Gastrocnemius medialis (tissue), 4 donors: ENCODE results near the gene MX2. TPM values are rescaled to one million over a fixed set of nuclear protein-coding genes. Genes with fewer than 3 reads are reported as not detected.

Experiments used
- ATAC-seq, 2 donors: fragments of 150-250 bp; one replicate each; pipeline ENCODE4 v1.9.1; 2016
- DNase-seq, 2 donors: peaks; one replicate each; pipeline ENCODE4 v3.0.0-alpha.2; 2019
- H3K27ac ChIP-seq, 4 donors: fragments of 200-600 bp; sonication (generic); 1 replicate in 1 of 4; 2 replicates in 3 of 4; pipeline ENCODE4 v1.5.1; 2016 to 2018; ENCODE audit warnings: mild to moderate bottlenecking in 2 of 4, moderate library complexity in 1 of 4
- H3K27me3 ChIP-seq, 3 donors: fragments of 200-600 bp; sonication (generic) in 2 of 3; 1 replicate in 1 of 3; 2 replicates in 2 of 3; pipeline versions ENCODE4 v1.5.1 to v1.6.0; 2016 to 2019; ENCODE audit warnings: mild to moderate bottlenecking in 1 of 3, moderate library complexity in 1 of 3
- H3K36me3 ChIP-seq, 2 donors: fragments of 200-600 bp; sonication (generic) in 1 of 2; one replicate each; pipeline ENCODE4 v1.5.1; 2017 to 2018
- H3K4me1 ChIP-seq, 2 donors: fragments of 200-600 bp; sonication (generic) in 1 of 2; one replicate each; pipeline ENCODE4 v1.5.1; 2016 to 2017; ENCODE audit warnings: mild to moderate bottlenecking in 2 of 2
- H3K4me3 ChIP-seq, 4 donors: fragments of 200-600 bp; sonication (generic) in 3 of 4; 1 replicate in 1 of 4; 2 replicates in 3 of 4; pipeline ENCODE4 v1.5.1; 2016 to 2019; ENCODE audit warnings: mild to moderate bottlenecking in 2 of 4
- H3K9me3 ChIP-seq, 3 donors: fragments of 200-600 bp; sonication (generic) in 2 of 3; 1 replicate in 1 of 3; 2 replicates in 2 of 3; pipeline ENCODE4 v1.5.1; 2016 to 2019
- POLR2A ChIP-seq, 2 donors: fragments of 450-650 bp; IDR thresholded peaks; one replicate each; pipeline ENCODE4 v1.6.1; 2017; ENCODE audit warnings: antibody characterized with exemption in 2 of 2, mild to moderate bottlenecking in 2 of 2, moderate library complexity in 2 of 2
- in situ Hi-C, 4 donors: fragments of 200-750 bp; cut with MboI; loops; one replicate each; pipeline versions ENCODE4 v1.15.0 to v1.8.0; 2017; ENCODE audit warnings: low sequenced_read_pairs in 4 of 4
- intact Hi-C: fragments of 100-400 bp; cut with DNase I; formaldehyde crosslinking; loops from one replicate; pipeline ENCODE4 v1.15.1; 2023; ENCODE audit warnings: low total_unique reads
- total RNA-seq, 4 donors: library from RNA; depleted of rRNA; stranded (reverse); fragments of >200 nt; gene quantifications; one replicate each; pipeline versions ENCODE4 v1.1.0 to v1.2.3, GENCODE V29; 2016
- TF ChIP-seq, protein P1 (sequence below), 5 experiments: fragments of 450-650 bp in 3 of 5; fragments of 200-600 bp in 2 of 5; sonication (generic) in 2 of 5; IDR thresholded peaks in 4 of 5; conservative IDR thresholded peaks in 1 of 5; 1 replicate in 4 of 5; 2 replicates in 1 of 5; pipeline ENCODE4 v1.5.1; 2016 to 2019; ENCODE audit warnings: antibody characterized with exemption in 5 of 5, mild to moderate bottlenecking in 3 of 5, moderate library complexity in 3 of 5

The MX2 gene
- total RNA-seq, 4 donors from 2014 or later: 1.1 to 6.8 (median 2.2) TPM

DNA sequence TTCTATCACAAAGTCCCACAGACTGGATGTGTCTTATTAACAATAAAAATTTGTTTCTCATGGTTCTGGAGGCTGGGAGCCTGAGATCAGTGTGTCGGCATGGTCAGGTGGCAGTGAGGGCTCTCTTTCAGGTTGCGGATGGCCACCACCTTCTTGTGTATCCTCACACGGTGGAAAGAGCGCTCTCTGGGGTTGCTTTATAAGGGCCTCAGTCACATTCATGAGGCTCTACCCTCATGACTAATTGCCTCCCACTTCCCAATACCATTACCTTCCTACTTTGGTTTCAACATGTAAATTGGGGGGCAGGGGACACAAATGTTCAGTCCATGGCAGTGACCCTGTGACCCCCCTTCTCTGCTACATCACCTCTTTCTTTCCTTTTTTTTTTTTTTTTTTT lies 43.5 kb downstream of the MX2 start:
- H3K27me3 ChIP-seq: no peaks in the 10 kb centered on the region
- DNase-seq: no peak
- TF ChIP-seq POLR2A (IDR thresholded peaks at IDR 0.05): no peak
- H3K36me3 ChIP-seq: no peaks in the 10 kb centered on the region
- intact Hi-C loops: no loop called here
- ATAC-seq: no peak
- in situ Hi-C loops: no loop called here
- no peaks in the 10 kb centered on the region for H3K9me3 ChIP-seq
- H3K27ac ChIP-seq: no peak overlapping the region
- H3K4me3 ChIP-seq: no peak overlapping the region
- no peaks in the 10 kb centered on the region for H3K4me1 ChIP-seq

DNA sequence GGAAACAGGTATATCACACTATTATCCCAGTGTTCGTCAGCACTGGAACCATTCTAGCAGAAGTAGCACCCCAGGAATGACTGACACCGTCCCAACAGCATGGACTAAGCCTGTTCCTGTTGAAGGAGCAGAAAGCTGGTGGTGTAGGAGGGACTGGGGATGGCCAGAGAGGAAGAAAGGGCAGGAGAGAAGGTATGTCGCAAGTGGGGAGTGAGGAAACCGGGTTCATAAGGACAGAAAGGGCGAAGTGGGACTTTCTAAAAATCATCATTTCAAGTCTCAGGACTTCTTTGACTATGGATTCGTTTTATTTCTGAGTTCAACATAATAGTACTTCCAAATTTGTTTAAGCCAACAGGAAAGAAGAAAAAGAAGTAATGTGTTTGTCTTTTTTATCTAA lies 44.5 kb downstream of the MX2 start:
- intact Hi-C loops (no loop called here), in situ Hi-C loops (no loop called here)
- H3K27ac ChIP-seq: no peak overlapping the region
- H3K4me3 ChIP-seq: no peak overlapping the region
- H3K36me3 ChIP-seq: no peaks in the 10 kb centered on the region
- DNase-seq: no peak
- H3K27me3 ChIP-seq: no peaks in the 10 kb centered on the region
- no peaks in the 10 kb centered on the region for H3K4me1 ChIP-seq
- ATAC-seq: no peak
- TF ChIP-seq, protein P1, sequence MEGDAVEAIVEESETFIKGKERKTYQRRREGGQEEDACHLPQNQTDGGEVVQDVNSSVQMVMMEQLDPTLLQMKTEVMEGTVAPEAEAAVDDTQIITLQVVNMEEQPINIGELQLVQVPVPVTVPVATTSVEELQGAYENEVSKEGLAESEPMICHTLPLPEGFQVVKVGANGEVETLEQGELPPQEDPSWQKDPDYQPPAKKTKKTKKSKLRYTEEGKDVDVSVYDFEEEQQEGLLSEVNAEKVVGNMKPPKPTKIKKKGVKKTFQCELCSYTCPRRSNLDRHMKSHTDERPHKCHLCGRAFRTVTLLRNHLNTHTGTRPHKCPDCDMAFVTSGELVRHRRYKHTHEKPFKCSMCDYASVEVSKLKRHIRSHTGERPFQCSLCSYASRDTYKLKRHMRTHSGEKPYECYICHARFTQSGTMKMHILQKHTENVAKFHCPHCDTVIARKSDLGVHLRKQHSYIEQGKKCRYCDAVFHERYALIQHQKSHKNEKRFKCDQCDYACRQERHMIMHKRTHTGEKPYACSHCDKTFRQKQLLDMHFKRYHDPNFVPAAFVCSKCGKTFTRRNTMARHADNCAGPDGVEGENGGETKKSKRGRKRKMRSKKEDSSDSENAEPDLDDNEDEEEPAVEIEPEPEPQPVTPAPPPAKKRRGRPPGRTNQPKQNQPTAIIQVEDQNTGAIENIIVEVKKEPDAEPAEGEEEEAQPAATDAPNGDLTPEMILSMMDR (IDR thresholded peaks at IDR 0.05 in 4 of 5, conservative IDR thresholded peaks at IDR 0.05 in 1 of 5): no peak
- TF ChIP-seq POLR2A (IDR thresholded peaks at IDR 0.05): no peak
- H3K9me3 ChIP-seq: no peaks in the 10 kb centered on the region

DNA sequence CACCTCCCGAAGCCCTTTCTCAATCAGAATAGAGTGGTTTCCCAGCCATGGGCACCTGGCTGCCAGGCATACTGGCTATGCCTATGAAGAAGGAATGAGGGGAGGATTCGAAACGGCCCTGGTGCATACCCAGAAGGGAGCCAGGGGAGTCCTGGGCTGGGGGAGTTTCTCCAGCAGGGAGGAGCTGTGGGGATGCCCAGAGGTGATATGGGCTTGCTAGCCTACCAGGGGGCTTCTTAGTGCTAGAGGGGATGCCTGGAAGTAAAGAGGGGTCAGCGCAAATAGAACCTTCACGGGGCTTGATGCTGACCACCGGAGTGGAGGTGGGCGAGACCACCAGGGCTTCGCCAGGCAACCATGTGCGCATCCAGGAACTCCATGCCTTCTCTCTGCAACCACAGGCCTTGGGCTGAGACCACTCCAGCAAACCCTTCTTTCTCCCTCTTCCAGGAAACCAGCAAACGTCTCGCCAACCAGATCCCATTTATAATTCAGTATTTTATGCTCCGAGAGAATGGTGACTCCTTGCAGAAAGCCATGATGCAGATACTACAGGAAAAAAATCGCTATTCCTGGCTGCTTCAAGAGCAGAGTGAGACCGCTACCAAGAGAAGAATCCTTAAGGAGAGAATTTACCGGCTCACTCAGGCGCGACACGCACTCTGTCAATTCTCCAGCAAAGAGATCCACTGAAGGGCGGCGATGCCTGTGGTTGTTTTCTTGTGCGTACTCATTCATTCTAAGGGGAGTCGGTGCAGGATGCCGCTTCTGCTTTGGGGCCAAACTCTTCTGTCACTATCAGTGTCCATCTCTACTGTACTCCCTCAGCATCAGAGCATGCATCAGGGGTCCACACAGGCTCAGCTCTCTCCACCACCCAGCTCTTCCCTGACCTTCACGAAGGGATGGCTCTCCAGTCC lies 46.0 kb downstream of the MX2 start:
- ATAC-seq: no peak
- intact Hi-C loops: no loop called here
- no peaks in the 10 kb centered on the region for H3K36me3 ChIP-seq
- no peaks in the 10 kb centered on the region for H3K9me3 ChIP-seq
- in situ Hi-C loops: no loop called here
- no peaks in the 10 kb centered on the region for H3K4me1 ChIP-seq
- no peak for DNase-seq
- H3K27me3 ChIP-seq: no peaks in the 10 kb centered on the region
- H3K27ac ChIP-seq: no peak overlapping the region
- no peak for TF ChIP-seq POLR2A (IDR thresholded peaks at IDR 0.05)
- TF ChIP-seq, protein P1 (IDR thresholded peaks at IDR 0.05 in 4 of 5, conservative IDR thresholded peaks at IDR 0.05 in 1 of 5): no peak
- H3K4me3 ChIP-seq: no peak overlapping the region

DNA sequence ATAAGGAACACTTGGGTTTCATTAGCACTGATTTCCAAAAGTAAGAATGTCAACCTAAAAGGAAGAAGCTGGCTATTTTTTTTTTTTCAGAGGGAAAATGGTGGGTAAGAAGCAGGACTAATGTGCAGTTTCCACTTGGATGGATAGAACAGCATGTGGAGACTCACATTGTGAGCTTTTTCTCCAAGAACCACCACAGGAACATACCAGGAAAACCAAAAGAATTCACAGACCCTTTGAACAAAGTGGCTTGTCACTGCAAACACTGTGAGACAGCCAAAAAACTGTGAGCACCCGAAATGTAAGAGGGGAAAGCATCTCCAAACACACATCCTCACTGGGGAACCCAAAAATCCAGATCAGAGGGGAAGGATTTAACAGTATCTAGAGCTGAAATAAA lies 48.5 kb downstream of the MX2 start:
- DNase-seq (no peak), ATAC-seq (no peak)
- no peak overlapping the region for H3K4me3 ChIP-seq
- H3K36me3 ChIP-seq: no peaks in the 10 kb centered on the region
- TF ChIP-seq, protein P1 (IDR thresholded peaks at IDR 0.05 in 4 of 5, conservative IDR thresholded peaks at IDR 0.05 in 1 of 5): no peak
- TF ChIP-seq POLR2A (IDR thresholded peaks at IDR 0.05): no peak
- H3K9me3 ChIP-seq: no peaks in the 10 kb centered on the region
- in situ Hi-C loops: no loop called here
- no peak overlapping the region for H3K27ac ChIP-seq
- no peaks in the 10 kb centered on the region for H3K4me1 ChIP-seq
- intact Hi-C loops: no loop called here
- H3K27me3 ChIP-seq: no peaks in the 10 kb centered on the region

DNA sequence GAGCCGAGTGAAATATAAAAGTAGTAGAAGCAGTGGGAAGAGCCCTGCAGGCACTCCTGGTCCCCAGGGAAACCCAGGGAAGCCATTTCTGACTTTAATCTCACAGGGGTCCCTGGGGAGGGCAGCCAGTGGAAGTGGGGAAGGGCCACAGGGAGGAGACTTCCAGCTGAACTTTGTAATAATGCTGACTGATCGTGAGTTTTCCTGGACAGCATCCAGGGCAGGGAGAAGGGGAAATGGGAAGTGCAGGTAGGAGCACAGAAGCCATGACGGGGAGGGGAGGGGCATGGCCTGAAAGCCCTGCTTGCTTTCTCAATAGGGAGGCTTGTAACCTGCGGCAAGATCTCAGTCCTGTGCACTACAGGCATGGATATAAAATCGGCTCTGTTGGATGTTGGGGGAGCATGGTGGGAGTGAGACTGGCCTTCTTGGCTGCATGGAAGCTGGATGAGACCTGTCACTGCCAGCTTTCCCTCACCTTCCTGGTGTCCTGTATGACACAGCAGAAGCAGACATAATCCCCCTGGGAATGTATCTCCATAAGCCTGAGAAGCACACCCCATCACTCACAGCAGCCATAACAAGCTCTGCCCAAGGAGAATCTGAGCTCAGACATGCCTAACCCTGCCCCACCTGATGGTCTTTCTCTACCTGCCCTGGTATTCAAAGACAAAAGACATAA lies 49.1 kb downstream of the MX2 start:
- DNase-seq (no peak), ATAC-seq (no peak)
- Histone ChIP-seq H3K4me3 (no peak overlapping the region), H3K27me3 (no peaks in the 10 kb centered on the region), H3K36me3 (no peaks in the 10 kb centered on the region), H3K4me1 (no peaks in the 10 kb centered on the region), H3K27ac (peak overlapping the region in 1 of 4 donors; percentile 27), H3K9me3 (no peaks in the 10 kb centered on the region)
- in situ Hi-C loops (no loop called here), intact Hi-C loops (no loop called here)
- TF ChIP-seq, protein P1 (IDR thresholded peaks at IDR 0.05 in 4 of 5, conservative IDR thresholded peaks at IDR 0.05 in 1 of 5): no peak
- no peak for TF ChIP-seq POLR2A (IDR thresholded peaks at IDR 0.05)
